ENCODE results near the gene RAB1A.

DNA sequence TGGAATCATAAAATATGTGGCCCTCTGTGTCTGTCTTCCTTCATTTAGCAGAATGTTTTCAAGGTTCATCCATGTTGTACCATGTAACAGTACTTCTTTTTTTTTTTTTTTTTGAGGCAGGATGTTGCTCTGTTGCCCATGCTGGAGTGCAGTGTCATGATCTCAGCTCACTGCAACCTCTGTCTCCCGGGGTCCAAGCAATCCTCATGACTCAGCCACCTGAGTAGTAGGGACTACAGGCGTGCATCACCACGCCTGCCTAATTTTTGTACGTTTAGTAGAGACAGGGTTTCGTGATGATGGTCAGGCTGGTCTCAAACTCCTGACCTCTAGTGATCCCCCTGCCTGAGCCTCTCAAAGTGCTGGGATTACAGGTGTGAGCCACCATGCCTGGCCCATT lies 31.2 kb downstream of the RAB1A start:
- TF ChIP-seq NR3C1 (CRISPR knock-in tag; IDR thresholded peaks at IDR 0.05) (no peak), MAZ (CRISPR knock-in tag; conservative IDR thresholded peaks at IDR 0.05 in 1 of 2, IDR thresholded peaks at IDR 0.05 in 1 of 2) (no peak), NFIC (IDR thresholded peaks at IDR 0.05) (no peak), ZNF282 (CRISPR knock-in tag; IDR thresholded peaks at IDR 0.05) (no peak), ELF4 (CRISPR knock-in tag; IDR thresholded peaks at IDR 0.05) (no peak), TAF7 (tag; IDR thresholded peaks at IDR 0.05) (no peak), BACH1 (tag; IDR thresholded peaks at IDR 0.05) (no peak)
- TF ChIP-seq, protein P1, sequence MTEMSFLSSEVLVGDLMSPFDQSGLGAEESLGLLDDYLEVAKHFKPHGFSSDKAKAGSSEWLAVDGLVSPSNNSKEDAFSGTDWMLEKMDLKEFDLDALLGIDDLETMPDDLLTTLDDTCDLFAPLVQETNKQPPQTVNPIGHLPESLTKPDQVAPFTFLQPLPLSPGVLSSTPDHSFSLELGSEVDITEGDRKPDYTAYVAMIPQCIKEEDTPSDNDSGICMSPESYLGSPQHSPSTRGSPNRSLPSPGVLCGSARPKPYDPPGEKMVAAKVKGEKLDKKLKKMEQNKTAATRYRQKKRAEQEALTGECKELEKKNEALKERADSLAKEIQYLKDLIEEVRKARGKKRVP (CRISPR knock-in tag; IDR thresholded peaks at IDR 0.05), result no peak
- TF ChIP-seq, protein P2, sequence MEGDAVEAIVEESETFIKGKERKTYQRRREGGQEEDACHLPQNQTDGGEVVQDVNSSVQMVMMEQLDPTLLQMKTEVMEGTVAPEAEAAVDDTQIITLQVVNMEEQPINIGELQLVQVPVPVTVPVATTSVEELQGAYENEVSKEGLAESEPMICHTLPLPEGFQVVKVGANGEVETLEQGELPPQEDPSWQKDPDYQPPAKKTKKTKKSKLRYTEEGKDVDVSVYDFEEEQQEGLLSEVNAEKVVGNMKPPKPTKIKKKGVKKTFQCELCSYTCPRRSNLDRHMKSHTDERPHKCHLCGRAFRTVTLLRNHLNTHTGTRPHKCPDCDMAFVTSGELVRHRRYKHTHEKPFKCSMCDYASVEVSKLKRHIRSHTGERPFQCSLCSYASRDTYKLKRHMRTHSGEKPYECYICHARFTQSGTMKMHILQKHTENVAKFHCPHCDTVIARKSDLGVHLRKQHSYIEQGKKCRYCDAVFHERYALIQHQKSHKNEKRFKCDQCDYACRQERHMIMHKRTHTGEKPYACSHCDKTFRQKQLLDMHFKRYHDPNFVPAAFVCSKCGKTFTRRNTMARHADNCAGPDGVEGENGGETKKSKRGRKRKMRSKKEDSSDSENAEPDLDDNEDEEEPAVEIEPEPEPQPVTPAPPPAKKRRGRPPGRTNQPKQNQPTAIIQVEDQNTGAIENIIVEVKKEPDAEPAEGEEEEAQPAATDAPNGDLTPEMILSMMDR (IDR thresholded peaks at IDR 0.05 in 2 of 3, conservative IDR thresholded peaks at IDR 0.05 in 1 of 3; ENCODE audit: insufficient read depth in 2 of 3, low read depth in 1 of 3, low read length in 3 of 3), result no peak

Measured in K562 (cell line).